Stimulated activated CD4-positive, alpha-beta T cell treated with anti-CD3 and anti-CD28 coated beads, Interleukin-12 subunit alpha, Interleukin-12 subunit beta, amount 100 ng/mL, for 24 hours (primary cell): Measurements from ENCODE around the gene PKD1.
"Not testable (repeated sequence)": the region's sequence is repeated elsewhere in the genome, so short reads cannot be mapped to it uniquely, and the experiment has no call there.

Experiments used
- DNase-seq, 2 experiments: peaks; one replicate each; pipeline ENCODE4 v3.0.0-alpha.2; 2020; ENCODE audit warnings: low read depth in 2 of 2

The PKD1 gene

GRCh38 chr16:2108446-2109270 is 27.0 kb downstream of the PKD1 start:
- DNase-seq = not testable (repeated sequence)

GRCh38 chr16:2107791-2108125 is 27.9 kb downstream of the PKD1 start:
- not testable (repeated sequence) for DNase-seq

GRCh38 chr16:2107121-2107790 is 28.4 kb downstream of the PKD1 start:
- DNase-seq = not testable (repeated sequence)

- DNase-seq = not testable (repeated sequence)
Measured at GRCh38 chr16:2106211-2106610, 29.5 kb downstream of the PKD1 start.

- not testable (repeated sequence) for DNase-seq
Measured at GRCh38 chr16:2105769-2106168, 29.9 kb downstream of the PKD1 start.

GRCh38 chr16:2105291-2105690 is 30.4 kb downstream of the PKD1 start:
- not testable (repeated sequence) for DNase-seq

GRCh38 chr16:2104464-2104863 is 31.2 kb downstream of the PKD1 start:
- DNase-seq = not testable (repeated sequence)

- no peak for DNase-seq
Measured at GRCh38 chr16:2102471-2102870, 33.2 kb downstream of the PKD1 start.

GRCh38 chr16:2101581-2101980 is 34.1 kb downstream of the PKD1 start:
- not testable (repeated sequence) for DNase-seq

GRCh38 chr16:2097689-2098088 is 38.0 kb downstream of the PKD1 start:
- DNase-seq = not testable (repeated sequence)

- no peak for DNase-seq
Measured at GRCh38 chr16:2096853-2097595, 38.7 kb downstream of the PKD1 start.

- DNase-seq = no peak
Measured at GRCh38 chr16:2095918-2096582, 39.6 kb downstream of the PKD1 start.

- no peak for DNase-seq
Measured at GRCh38 chr16:2095315-2095853, 40.3 kb downstream of the PKD1 start.

GRCh38 chr16:2093793-2094192 is 41.9 kb downstream of the PKD1 start:
- no peak for DNase-seq

GRCh38 chr16:2092866-2093265 is 42.8 kb downstream of the PKD1 start:
- DNase-seq = no peak

GRCh38 chr16:2092256-2092620 is 43.5 kb downstream of the PKD1 start:
- no peak for DNase-seq

- DNase-seq = no peak
Measured at GRCh38 chr16:2091547-2092255, 44.0 kb downstream of the PKD1 start.

- DNase-seq = no peak
Measured at GRCh38 chr16:2090777-2091546, 44.7 kb downstream of the PKD1 start.

GRCh38 chr16:2090481-2090776 is 45.3 kb downstream of the PKD1 start:
- DNase-seq = no peak

- no peak for DNase-seq
Measured at GRCh38 chr16:2089706-2090480, 45.8 kb downstream of the PKD1 start.
